GM12873 (cell line): Measurements from ENCODE around the gene ACSF3.

Source experiments
- TF ChIP-seq, protein P1 (sequence below): IDR thresholded peaks from 2 replicates; pipeline ENCODE4 v1.5.1; 2012; ENCODE audit warnings: low read depth, mild to moderate bottlenecking, moderate library complexity, low read length, control low read depth; ENCODE audit not compliant: insufficient read depth; ENCODE audit errors: missing control alignments

The ACSF3 gene

DNA sequence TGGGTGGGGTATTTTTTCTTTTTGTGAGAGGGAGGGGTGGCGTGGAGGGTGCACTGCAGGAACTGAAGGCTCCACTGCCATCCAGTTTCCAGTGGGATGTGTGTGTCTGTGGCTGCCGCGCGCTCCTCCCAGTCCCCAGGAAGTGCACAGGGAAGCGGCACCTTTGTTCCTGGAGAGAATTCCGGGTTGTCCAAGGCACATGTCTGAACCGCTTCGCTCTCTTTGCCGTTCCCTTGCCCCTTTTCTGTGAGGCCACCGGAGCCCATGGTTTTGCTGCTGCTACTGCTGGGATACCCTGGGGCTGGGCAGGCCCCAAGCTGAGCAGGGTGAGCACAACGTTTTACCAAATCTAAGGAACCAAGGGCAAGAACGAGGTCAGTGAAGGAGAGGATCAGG lies 19.5 kb downstream of the ACSF3 start:
- TF ChIP-seq, protein P1, sequence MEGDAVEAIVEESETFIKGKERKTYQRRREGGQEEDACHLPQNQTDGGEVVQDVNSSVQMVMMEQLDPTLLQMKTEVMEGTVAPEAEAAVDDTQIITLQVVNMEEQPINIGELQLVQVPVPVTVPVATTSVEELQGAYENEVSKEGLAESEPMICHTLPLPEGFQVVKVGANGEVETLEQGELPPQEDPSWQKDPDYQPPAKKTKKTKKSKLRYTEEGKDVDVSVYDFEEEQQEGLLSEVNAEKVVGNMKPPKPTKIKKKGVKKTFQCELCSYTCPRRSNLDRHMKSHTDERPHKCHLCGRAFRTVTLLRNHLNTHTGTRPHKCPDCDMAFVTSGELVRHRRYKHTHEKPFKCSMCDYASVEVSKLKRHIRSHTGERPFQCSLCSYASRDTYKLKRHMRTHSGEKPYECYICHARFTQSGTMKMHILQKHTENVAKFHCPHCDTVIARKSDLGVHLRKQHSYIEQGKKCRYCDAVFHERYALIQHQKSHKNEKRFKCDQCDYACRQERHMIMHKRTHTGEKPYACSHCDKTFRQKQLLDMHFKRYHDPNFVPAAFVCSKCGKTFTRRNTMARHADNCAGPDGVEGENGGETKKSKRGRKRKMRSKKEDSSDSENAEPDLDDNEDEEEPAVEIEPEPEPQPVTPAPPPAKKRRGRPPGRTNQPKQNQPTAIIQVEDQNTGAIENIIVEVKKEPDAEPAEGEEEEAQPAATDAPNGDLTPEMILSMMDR, result no peak

DNA sequence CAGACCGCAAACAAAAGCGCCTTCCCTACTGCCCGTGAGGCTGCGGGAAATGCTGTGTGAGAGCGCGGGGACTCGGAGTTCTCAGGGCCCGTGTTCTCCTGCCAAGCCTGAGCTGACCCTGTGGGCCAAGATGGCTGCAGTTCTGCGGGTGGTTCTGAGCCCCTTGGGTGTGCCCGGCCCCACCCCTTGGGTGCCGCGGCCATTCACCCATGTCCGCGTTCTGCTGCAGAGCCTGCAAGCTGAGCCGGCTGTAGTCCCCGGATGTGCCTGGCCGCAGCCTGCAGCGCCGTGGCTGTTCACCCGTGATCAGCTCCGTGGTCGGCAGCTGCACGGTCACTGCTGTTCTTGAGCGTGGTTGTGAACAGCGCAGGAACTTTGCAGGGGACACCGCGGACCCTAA lies 20.0 kb downstream of the ACSF3 start:
- TF ChIP-seq, protein P1, result no peak

DNA sequence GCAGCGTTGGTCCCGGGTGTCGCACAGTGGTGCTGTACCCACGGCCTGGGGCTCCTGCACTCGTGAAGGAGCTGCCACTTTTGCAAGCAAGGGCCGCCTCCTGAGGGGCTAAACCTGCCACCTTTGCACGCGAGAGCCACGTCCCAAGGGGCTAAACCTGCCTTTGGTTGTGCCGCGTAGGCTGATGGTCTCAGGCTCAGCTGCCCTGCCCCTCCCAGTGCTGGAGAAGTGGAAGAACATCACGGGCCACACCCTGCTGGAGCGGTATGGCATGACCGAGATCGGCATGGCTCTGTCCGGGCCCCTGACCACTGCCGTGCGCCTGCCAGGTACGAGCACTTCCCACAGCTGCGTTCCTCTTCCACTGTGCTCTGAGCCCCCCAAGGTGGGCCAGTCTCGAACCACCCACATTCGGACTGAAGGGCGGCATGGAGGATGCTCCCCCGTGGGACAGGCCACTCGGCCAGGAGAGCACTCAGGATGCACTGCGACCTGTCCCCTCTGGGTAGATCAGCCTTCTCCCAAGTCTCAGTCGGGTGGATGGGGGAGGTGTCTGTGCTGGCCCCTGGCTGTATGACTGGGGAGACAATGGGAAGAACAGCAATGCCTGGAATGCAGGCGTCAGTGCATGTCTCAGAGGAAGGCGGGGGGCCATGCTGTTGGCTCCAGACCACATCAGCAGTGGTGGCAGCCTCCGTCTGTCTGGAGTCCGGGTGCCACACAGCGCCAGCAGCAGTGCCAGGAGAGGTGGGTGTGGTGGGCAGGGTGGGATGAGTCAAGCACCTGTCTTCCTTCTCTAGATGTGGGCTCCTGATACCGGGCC lies 20.7 kb downstream of the ACSF3 start:
- TF ChIP-seq, protein P1, result no peak

DNA sequence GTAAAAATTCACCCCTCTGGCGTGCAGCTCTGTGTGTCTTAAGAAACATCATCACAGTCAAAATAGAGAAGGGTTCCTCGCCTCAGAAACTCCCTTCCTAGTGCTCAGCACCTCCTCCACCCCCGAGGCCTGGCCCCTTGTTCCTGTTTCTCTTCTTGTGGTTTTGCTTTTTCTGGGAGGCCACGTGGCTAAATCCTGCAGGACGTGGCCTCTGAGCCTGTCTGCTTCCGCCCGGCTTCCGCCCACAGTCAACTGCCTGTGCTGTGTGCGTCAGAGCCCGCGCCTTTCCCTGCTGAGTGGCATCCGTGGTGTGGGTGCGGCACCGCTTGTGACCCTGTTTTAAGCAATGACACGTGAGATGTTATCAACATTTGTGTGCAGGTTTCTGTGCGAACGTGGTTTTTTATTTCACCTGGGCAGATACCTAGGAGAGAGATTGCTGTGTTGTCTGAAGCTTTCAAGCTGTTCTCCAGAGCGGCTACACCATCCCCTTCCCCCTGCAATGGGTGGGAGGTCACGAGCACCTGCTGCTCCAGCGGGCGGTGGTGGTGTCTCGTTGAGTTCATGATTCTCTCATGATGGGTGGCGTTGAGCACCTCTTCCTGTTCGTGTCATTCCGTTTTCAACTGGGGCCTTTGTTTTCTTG lies 21.7 kb downstream of the ACSF3 start:
- TF ChIP-seq, protein P1, result no peak

DNA sequence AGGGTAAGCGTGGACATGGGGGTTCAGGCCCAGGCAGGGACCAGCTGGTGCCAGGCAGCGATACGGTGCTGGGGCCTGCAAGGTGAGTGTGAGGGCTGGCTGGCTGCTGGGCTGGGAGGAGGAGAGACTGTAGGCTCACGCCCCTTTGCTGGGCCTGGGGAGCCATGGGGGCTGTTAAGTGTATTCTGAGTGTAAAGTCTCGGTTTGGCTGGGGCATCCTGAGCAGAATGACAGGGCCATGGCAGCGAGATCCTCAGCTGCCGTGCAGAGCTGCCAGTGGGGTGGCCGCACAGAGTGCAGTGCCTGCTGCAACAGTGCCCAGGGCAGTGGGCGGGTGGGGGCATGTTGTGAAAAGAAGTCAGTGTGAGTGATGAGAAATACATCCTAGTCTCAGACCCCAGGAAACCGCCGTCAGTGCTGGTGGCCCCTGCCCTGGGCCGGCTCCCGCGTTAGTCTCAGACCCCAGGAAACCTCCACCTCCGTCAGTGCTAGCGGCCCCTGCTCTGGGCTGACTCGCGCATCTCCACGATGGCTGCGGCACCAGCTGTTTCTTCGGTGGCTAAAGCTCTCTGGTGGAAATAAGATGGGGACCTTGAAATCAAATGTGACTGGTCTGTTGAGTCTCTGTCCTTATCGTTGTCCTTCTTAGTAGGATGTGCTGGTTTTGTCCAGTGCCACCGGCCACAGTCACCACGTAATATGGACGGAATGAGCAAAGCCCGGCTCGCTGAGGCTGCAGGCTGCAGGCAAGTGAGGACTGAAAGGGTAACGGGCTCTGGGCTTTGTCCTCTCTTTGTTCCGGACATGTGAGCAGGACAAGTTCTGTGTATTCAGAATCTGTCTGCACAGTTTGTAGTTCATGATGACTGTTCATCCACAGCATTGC lies 22.9 kb downstream of the ACSF3 start:
- TF ChIP-seq, protein P1, result no peak

DNA sequence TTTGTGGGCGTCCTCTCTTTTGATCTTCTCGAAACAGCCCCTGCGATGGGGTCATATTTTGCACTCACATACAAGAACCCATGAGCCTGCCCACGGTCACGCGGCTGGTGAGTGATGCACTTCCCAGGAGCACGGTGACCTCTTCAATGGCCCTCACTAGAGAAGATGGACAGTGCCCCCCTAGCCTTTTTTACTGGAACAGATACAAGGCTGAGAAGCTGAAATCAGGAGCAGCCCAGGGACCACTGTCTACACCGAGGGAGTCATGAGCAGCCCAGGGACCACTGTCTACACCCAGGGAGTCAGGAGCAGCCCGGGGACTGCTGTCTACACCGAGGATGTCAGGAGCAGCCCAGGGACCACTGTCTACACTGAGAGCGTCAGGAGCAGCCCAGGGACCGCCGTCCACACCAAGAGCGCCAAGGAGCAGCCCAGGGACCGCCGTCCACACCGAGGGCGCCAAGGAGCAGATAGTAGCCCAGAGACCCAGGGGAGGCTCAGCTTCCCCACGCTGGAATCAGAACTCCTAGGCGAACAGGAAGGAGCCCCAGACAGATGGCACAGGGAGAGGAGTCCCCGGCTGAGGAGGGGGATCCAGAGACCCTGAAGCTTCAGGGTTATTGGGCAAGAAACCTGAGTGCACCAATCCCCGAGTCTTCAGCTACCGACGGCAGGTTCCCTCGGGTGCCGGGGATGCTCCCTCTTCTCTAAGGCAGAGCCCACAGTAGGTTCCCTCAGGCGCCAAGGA lies 23.7 kb downstream of the ACSF3 start:
- TF ChIP-seq, protein P1, result no peak
